ELR (cell line): ENCODE results near the gene AGR3.

ENCODE experiments used
- DNase-seq: peaks from one replicate; pipeline ENCODE4 v3.0.0-alpha.2; 2015; ENCODE audit warnings: low read depth

The AGR3 gene

DNA sequence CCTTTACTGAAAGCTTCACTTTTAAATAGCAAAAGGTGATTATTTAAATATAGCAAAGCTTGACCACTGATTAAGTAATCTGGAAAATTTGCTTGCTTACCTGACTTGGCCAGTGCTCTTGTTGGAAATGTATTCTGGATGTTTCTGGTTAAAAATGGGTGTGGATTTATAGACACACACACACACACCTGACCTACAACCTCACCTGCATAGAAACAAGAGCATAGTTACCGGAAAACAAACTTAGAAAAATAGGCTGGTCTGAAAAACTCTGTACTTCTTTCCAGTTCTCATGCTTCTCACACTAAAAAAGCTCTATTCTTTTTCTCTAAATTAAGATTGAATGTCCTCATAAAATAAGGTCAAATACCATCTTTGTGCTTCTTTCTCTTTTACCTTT lies at the start of gene AGR3:
AGR3 (minus strand) TSS at position 140 of the 400 bp plus-strand sequence. CDS start 3,365 bp downstream, outside the sequence.
- no peak for DNase-seq

DNA sequence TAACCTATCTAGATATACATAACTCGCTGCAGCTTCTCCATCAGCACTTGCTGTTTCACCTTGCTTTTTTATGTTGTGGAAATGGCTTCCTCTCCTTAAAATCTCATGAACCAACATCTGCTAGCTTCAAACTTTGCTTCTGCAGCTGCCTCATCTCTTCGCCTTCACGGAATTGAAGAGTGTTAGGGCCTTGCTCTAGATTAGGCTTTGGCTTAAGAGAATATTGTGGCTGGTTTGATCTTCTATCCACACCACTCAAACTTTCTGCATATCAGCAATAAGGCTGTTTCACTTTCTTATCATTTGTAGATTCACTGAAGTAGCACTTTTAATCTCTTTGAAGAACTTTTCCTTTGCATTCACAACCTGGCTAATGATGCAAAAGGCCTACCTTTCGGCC lies 49.2 kb upstream of the AGR3 start:
- no peak for DNase-seq

DNA sequence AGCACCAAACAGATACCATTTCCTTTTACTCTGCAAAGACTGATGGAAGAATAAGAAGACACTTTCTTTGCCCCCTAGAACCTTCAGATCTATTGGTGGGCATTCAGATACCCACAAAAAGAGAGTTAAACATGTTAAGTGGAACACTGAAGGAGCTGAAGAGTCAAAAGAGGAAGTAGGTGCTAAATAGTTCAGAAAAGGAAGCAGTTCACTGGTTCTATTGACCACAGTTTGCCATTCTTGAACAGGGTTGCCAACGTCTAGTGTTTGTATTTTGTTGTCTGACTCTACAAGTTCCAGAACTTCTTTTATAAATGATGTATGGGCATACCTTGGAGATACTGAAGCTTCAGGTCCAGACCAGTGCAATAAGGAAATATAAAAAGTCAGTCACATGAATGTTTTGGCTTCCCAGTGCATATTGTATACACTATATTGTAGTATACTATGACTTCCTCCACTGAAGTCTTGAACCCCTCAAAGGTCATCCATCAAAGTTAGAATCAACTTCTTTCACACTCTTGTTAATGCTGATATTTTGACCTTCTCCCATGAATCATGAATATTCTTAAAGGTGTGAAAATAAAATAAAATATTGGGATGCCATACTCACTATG lies 47.5 kb upstream of the AGR3 start:
- no peak for DNase-seq

DNA sequence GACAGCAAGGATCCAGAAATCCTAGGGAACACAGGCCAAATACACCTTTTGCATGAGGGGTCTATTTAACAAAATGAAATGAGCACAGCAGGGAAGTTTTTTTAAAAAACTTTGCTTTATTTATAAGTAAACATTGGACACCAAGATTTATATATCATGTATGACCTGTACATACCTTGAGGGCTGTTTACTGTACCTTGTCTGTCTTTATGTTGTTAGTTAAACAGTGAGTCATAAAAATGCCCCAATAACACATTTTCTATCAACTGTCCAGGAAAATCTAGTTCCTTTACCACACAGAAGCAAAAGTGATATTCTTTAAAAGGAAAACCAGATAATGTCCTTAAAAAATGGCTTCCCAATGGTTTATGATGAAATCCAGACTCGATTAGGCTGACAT lies 45.1 kb upstream of the AGR3 start:
- peak; percentile 10 for DNase-seq

DNA sequence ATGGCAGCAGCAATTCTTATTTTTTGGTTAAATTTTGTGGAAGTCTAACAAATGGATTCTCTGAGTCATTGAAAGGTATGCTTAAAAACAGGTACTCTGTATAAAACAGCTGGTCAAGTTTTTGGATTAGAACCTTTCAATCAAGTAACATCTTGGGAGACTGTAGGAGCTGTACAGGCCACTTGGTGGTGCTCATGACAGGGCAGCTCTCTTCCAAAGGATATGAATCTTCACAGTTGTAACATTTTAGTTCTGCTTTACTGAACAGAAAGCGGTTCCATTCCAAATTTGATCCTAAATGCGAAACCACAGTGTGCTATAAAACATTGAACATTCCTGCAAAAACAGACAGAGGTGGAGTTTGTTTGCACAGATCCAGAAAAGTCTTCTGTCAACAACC lies 44.5 kb upstream of the AGR3 start:
- DNase-seq: peak; percentile 66

DNA sequence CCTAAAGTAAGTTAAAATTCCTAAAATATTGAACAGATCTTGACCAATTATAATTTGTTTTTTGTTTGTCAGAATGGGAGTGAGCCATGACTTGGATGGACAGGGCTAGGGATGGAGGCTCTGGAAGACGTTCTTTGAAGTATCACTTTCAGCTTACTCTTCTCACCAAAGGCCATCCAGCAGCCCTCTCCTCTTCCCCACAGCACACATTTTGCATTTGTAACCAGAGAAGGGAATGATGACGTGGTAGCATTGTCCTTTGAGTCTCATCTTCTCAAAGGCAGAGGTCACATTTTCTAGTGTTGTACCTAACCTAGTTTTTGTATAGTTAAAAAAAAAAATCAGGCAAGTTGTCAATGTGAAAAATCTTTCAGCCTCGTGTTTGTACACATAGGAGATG lies 43.8 kb upstream of the AGR3 start:
- DNase-seq: no peak

DNA sequence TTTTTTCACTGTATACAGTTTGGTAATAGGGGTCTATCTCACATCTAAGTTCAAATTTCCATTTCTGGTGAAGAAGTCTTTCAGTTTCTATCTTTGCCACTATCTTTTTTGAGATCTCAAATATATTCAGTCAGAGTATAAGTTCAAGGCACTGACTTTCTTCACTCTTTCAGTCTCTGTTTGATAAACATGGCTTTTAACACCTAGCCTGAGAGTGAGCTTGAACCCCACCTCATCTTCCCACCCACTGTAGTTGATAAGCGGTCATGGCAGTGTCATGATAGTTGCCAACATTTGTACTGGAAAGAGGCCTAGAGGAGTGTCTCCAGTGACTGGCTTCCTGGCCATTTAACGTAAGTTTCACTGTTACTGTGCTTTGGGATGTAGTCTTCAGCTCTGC lies 41.2 kb upstream of the AGR3 start:
- DNase-seq: no peak

DNA sequence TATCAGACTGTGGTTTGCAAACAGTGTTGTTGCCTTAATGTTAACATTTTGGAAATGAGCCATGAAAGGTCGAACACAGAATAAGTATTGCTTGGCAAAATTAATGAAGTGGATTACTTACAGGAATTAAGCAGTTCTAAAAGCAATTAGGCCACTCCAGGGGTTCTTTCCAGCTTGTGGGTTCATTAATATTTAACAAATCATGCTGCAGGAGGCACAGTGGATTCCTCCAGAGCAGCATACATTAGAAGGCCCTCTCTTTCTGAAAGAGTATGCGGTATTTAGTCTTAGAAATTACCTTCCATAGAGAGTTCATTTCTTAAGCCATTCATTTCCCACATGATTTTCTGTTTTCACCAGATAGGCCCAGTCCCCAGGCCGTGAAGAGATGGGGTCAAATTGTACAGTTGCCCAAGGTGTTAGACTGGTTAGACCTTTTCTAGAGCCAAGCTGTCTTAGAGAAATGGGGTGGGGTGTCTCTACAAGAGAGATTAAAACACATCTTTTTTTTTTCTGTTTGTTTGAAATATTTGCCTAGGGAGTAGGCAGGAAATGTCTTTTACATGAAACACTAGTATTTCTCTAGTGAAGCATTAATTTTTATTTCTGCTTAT lies 40.0 kb upstream of the AGR3 start:
- DNase-seq: peak; percentile 15

DNA sequence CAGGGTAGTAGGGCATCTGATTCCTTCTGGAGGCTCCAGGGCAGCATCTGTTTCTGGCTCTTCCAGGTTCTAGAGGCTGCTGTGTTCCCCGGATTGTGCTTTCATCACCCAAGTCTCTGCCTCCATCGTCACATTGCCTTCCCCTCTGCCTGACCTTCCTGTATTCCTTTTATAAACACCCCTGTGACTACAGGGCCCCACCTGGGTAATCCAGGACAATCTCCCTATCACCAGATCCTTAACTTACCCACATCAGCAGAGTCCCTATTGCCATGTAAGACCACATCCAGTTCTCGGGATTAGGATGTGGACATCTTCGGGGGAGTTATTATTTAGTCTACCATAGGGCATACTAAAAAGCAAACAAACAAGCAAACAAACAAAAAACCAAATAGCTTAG lies 39.4 kb upstream of the AGR3 start:
- no peak for DNase-seq

DNA sequence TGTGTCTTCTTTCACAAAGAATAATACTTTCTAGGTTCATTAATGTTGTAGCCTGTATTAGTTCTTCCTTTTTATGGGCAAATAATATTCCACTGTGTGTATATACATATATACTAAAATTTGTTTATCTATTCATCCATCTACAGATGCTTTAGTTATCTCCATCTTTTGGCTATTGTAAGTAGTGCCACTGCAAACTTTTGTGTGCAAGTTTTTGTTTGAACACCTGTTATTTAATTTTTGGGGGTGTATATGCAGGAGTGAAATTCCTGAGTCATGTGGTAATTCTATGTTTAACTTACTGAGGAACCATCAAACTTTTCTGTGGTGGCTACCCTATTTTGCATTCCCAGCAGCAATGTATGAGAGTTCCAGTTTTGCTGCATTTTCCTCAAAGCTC lies 37.7 kb upstream of the AGR3 start:
- no peak for DNase-seq

DNA sequence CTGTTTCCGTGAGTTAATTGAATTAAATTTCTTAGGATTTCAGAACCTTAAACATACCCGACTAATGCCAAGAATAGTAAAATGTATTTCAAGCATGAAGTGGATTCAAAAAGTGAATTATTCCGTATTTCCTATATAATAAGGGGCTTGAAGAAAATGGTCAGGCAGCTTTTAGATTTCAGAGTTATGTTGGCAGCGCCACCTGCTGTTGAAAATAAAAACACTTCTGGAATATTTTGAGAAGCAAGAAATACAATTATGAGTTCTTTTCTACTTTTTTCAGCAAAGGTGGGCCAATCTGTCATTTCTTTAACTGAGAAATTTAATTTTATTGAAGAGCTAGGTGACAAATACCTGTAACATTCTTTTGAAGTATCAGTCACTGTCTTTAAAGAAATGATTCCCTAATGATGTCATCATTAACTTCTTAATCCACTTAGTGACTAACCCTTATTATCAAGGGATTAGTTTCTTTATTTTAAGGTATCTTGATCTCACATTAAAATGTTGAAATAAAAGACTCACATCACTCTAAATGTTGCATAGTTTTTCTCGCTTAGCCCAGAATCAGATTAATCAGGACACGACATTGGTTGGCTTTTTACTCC lies 36.6 kb upstream of the AGR3 start:
- DNase-seq: peak; percentile 71

DNA sequence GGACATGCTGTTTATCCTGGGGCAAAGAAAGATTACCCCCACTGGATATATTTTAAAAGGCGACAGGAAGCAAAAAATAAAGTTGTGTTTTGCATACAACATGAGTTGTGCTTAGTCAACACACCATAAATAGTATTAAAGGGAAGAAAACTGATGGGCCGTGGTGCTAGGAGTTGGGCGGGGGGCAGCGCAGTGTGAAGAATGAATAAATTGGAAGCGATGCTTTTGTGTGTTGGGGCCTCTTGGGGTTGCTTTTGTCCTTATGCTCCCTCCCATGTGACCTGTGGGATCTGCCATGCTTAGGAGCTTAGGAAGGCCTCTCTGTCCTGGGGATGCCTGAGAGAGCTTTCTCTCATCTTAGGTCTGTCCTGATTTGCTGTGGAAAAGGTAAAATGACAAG lies 35.0 kb upstream of the AGR3 start:
- DNase-seq: no peak

DNA sequence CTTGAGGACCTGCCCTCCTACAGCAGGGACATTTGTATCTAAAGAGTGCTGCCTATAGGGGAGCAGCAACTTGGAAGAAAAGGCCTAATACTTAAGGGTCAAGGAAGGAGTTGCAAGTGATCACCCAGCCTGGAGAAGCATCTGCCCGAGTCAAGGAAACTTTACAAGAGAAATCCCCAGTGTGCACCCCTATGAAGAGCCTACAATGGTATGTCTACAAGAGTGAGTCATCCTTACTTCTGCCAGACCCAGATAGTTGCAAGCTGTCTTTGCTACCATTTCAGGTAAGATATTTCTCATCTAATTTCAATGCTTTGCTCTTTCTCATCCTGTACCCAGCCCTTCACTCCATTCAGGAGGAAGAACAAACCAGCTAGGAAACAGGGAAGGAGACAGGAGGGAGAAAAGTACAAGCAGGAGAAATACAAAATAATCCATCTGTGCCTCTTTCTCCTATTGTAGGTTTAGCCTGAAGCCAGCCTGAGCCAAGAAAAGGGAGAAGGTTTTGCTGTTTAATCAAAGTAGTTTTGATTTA lies 34.4 kb upstream of the AGR3 start:
- DNase-seq: peak; percentile 92

DNA sequence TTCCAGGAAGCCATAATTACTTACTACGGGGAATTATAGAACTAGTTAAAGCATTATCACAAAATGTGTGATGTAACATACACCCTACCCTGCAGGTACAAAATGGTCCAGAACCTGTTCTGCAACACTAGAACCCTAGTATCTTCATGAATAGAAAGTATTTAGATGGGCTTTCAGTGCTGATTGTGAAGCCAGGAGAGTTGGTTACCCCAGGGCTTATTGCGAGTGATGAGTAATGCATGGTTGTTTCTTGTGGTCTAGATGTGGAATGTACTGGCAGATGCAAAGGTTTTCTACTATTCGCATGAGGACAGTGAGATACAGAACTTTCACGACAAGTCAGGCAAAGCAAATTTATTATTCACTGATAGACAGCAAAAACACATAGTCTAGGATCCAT lies 33.6 kb upstream of the AGR3 start:
- DNase-seq: peak; percentile 94

DNA sequence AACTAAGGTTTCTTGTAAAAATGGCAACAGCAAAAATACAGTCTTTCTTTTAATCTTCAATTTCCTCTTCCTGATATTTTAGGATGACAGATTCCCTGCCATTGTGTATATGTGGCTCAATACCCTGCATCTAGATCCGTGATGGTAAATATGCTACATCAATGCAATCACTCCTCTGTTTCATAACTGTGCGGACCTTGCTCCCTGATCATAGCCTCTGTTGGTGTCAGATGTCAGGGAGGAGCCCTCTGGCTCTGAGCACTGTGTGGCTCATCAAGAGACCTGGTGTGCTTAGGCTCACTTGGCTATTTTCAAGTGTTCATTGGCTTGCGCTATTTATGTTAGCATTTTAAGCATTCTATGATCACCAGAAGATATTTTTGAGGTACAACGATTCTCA lies 33.0 kb upstream of the AGR3 start:
- DNase-seq: peak; percentile 68

DNA sequence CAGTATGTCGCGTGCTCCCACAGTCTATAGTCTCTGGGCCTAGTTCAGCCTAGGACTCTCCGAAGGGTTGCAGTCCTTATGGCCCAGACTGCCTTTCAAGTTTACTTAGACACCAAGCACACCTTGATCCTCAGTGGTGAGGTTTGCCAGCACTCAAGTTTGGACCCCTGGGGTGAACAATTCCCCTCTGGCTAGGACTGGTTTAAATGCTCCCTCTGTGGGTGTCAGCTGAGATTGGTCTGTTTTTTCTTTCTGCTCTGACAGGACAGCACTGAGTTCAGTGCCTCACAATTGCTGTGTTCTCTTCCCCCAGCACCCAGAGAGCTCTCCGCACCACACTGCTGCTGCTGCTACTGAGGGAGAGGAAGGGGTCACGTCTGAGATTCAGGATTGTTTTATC lies 31.9 kb upstream of the AGR3 start:
- DNase-seq: no peak

DNA sequence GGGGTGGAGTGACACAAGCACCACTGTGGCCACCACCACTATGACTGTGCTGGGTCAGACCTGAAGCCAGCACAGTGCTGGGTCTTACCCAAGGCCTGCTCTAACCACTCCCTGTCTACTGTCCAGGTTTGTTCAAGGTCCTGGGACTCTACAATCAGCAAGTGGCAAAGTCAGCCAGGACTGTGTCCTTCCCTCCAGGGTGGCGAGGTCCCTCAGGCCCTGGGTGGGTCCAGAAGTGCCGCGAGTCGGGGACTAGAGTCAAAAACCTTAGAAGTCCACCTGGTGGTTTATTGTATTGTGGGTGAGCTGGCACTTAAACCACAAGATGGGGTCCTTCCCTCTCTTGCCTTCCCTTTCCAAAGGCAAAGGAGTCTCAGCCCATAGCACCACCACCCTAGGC lies 30.8 kb upstream of the AGR3 start:
- no peak for DNase-seq

DNA sequence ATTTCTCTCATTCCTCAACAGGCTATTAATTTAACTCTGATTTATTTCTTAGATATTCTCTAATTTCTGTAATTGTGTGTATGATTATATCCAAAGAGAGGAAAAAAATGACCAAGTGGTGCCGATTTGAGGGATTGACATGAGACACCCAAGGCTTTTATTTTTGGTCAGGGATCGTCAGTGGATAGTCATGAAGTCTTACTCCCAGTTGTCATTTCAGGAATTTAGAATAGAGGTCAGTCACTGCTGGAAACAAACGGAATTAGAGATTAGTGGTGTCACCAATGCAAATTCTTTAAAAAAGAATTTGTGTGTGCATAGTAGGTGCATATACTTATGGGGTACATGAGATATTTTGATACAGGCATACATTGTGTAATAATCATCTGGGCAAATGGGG lies 26.8 kb upstream of the AGR3 start:
- no peak for DNase-seq

DNA sequence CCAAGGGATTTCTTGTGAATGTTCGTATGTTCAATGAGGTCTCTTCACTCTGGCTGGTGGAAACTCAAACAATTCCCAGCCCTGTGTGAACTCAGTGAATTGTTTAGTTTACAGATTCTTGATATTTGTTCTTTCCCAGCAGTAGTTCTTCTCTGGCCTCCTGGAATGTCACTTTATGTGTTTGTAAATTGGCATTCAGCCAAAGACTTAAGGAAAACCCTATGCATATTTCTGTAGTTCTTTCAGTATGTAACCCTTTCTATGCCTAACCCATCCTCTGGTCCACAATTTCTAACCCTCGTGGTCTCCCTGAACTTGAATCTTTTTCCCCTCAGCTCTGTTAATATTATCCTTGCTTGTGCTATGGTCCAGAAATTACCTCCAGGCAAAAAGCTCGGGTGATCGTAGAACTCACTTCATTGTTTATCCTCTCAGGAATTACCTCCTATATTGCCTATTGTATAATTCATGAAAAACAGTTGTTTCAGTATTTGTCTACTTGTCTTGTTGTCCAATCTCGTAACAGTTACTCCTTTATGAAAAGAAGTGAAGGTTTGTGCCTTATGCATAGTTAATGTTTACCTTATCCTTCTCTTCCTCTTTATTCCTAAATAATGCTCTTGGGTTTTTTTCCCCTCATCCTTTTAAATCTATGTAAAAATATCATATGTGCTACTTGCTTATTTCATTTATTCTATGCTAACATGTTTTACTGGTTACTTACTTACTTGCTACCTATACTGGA lies 23.7 kb upstream of the AGR3 start:
- DNase-seq: peak; percentile 28

DNA sequence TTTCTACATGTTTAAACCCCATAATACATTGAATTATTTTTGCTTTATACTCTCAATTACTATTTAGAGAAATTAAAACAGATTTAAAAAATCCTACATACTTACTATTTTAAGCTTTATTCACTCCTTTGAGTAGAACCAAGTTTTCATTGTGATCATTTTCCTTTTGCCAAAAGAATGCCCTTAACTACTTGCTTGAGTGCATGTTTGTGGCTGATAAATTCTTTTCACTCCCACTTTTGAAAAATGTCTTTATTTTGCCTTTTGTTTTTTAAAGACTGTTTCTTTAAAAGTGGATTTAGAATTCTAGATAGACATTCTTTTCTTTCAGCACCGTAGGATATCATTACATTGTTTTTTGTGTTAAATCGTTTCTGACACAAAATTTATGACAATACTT lies 22.3 kb upstream of the AGR3 start:
- DNase-seq: no peak

DNA sequence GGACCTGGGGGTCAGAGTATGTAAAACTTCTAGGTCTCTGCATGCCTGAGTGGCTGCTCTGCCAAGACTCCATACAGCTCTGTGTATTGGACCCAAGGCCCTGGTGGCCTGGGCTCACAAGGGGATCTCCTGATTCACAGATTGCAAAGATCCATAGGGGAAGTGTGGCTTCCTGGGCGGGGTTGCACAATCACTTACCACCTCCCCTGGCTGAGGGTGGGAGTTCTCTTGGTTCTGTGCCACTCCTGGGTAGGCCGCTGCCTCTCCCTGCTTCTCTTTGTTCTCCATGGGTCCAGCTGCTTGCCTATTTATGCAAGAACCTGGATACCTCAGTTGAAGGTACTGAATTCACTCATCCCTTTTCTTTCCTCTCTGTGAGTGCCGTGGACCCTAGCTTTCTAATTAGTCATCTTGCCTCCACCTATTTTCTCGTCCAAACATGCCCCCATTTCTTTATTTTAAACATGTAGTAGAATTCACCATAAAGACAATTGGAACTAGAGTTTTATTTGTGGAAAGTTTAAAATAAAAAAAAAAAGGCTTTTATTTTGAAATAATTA lies 18.5 kb upstream of the AGR3 start:
- no peak for DNase-seq

DNA sequence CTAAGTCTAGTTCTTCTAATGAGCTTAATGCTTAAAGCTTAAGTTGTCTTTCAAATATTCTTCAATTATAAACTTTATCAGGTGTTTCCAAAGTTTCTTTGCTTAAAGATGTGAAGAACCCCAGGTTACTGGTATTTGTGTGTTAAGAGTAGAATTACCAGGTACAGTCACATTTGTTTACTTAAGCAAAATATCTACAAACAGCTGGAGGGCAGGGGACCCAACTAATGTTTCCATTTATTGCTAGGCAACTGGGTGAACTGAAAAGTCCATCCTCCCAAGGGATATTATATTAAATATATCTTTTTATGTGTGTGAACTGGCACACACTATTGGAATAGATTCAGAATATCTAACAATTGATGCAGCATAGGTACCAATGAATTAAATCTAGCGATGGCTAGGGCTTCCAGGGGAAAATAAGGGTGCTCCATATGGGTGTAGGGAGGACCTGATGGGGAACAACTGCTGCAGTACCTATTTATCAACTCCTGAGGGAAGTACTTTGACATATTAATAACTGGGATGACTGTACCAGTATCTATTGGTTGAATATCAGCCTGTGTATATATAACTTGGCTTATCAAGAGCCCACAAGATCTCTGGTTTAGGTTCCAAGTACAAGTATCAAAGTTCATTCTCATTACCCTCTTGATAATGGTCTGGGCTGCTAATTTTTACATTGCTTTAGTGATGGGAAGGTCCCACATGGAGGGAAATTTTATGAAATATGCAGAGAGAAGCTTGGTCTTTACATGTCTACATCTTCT lies 10.3 kb upstream of the AGR3 start:
- peak; percentile 27 for DNase-seq
